HG03457 (cell line): ENCODE results near the gene NFATC3.
"Not testable (repeated sequence)": the region's sequence is repeated elsewhere in the genome, so short reads cannot be mapped to it uniquely, and the experiment has no call there.

ENCODE experiments used
- ATAC-seq: cut with Tn5 transposase; IDR thresholded peaks from one replicate; pipeline ENCODE4 v1.9.1; 2021; ENCODE audit warnings: moderate number of reproducible peaks; ENCODE audit not compliant: unreplicated experiment

The NFATC3 gene

GRCh38 chr16:68115851-68116250 lies 30.7 kb downstream of the NFATC3 start:
- ATAC-seq = no peak

- ATAC-seq = no peak
These were observed 31.2 kb downstream of the NFATC3 start for GRCh38 chr16:68116256-68116867.

- no peak for ATAC-seq
These were observed 32.7 kb downstream of the NFATC3 start for GRCh38 chr16:68117884-68118283.

GRCh38 chr16:68118954-68119353 lies 33.8 kb downstream of the NFATC3 start:
- not testable (repeated sequence) for ATAC-seq

- not testable (repeated sequence) for ATAC-seq
These were observed 35.3 kb downstream of the NFATC3 start for GRCh38 chr16:68120496-68120895.

- no peak for ATAC-seq
These were observed 41.2 kb downstream of the NFATC3 start for GRCh38 chr16:68126395-68126794.

GRCh38 chr16:68128577-68129305 lies 43.6 kb downstream of the NFATC3 start:
- no peak for ATAC-seq

GRCh38 chr16:68130520-68130919 lies 45.4 kb downstream of the NFATC3 start:
- ATAC-seq = no peak

GRCh38 chr16:68131813-68132706 lies 46.9 kb downstream of the NFATC3 start:
- ATAC-seq = no peak

GRCh38 chr16:68133000-68133399 lies 47.8 kb downstream of the NFATC3 start:
- not testable (repeated sequence) for ATAC-seq

GRCh38 chr16:68134644-68135043 lies 49.5 kb downstream of the NFATC3 start:
- ATAC-seq = no peak

GRCh38 chr16:68136515-68136914 lies 51.3 kb downstream of the NFATC3 start:
- ATAC-seq = no peak

GRCh38 chr16:68144008-68144407 lies 58.8 kb downstream of the NFATC3 start:
- ATAC-seq = no peak

- ATAC-seq = no peak
These were observed 61.4 kb downstream of the NFATC3 start for GRCh38 chr16:68146585-68146984.

GRCh38 chr16:68147444-68147843 lies 62.3 kb downstream of the NFATC3 start:
- no peak for ATAC-seq

- no peak for ATAC-seq
These were observed 64.4 kb downstream of the NFATC3 start for GRCh38 chr16:68149596-68149995.

GRCh38 chr16:68155425-68155824 lies 70.3 kb downstream of the NFATC3 start:
- no peak for ATAC-seq

- no peak for ATAC-seq
These were observed 77.2 kb downstream of the NFATC3 start for GRCh38 chr16:68162413-68162812.

GRCh38 chr16:68163275-68163674 lies 78.1 kb downstream of the NFATC3 start:
- ATAC-seq = not testable (repeated sequence)

- ATAC-seq = no peak
These were observed 81.1 kb downstream of the NFATC3 start for GRCh38 chr16:68166264-68166663.

- ATAC-seq = no peak
These were observed 94.1 kb downstream of the NFATC3 start for GRCh38 chr16:68179196-68179795.
